Measurements from ENCODE around the gene XIRP1.

GRCh38 chr3:39183211-39184080 is 8.9 kb downstream of the XIRP1 start:
- TF ChIP-seq CTCF (IDR thresholded peaks at IDR 0.05) (no peak), POLR2A (IDR thresholded peaks at IDR 0.05) (no peak)
